Activated T-helper 1 cell treated with anti-CD3 and anti-CD28 coated beads, Interleukin-2, amount 50 U/mL, for 16 hours (primary cell): ENCODE measurements around the gene PRDM12.

Experiments used
- DNase-seq, 2 donors: peaks; one replicate each; pipeline ENCODE4 v3.0.0-alpha.2; 2020; ENCODE audit warnings: low read depth in 1 of 2, low spot score in 1 of 2

PRDM12 gene

DNA sequence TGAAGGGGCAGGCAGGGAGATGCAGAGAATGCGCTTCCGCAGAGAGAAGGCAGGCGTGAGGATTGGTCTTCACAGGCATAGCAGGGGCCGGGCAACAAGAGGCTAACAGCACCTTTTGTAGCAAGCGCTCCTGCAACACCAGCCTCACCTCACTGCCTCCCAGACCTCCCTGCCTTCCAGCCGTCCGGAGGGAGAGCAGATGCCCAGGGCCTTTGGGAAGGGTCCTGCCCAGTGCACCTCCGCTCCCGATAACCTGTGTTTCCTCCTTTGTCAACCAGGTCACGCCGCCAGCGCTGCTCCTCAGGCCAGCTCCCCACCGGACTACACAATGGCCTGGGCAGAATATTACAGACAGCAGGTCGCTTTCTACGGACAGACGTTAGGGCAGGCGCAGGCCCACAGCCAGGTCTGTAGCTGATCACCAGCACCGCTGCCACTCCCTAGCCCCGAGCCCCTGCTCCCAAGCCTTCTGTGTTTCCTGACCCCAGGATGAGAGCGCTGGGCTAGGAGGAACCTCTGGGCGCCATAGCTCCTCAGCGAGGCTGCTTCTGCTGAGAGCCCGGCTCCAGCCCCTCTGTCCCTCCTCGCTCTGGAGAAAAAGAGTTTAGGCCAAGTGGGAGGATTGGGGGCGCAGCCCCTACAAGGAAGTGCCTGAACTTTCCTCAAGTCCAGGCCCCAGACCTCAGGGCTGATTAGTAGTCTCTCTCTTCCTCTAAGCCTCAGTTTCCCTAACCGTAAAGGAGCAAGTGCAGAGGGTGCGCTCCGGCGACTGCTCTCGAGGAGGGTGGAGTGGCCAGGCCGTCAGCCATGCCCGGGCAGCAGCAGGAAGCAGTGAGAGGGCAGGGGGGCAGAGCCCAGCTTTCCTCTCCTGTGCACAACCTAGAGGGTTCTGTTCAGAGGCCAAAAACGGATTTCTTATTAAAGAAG, 28.4 kb upstream of the PRDM12 start:
- DNase-seq: no peak

DNA sequence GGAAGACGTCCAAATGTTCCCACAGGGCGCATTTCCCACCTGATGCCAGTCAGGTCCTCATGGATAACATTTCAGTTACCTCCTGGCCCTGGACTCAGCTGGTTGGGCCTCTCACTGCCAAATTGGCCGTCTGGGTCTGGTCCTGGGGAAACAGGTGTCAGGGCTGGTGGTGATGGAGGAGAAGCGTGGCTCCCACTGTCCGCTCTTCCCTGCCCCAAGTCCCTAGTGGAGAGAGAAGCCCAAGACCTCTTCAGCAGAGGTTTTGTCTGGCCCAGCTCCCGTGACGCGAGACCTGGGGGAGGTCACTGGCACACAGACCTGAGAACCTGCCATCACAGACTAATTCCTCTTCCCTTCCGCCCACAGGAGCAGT, 27.8 kb upstream of the PRDM12 start:
- no peak for DNase-seq

DNA sequence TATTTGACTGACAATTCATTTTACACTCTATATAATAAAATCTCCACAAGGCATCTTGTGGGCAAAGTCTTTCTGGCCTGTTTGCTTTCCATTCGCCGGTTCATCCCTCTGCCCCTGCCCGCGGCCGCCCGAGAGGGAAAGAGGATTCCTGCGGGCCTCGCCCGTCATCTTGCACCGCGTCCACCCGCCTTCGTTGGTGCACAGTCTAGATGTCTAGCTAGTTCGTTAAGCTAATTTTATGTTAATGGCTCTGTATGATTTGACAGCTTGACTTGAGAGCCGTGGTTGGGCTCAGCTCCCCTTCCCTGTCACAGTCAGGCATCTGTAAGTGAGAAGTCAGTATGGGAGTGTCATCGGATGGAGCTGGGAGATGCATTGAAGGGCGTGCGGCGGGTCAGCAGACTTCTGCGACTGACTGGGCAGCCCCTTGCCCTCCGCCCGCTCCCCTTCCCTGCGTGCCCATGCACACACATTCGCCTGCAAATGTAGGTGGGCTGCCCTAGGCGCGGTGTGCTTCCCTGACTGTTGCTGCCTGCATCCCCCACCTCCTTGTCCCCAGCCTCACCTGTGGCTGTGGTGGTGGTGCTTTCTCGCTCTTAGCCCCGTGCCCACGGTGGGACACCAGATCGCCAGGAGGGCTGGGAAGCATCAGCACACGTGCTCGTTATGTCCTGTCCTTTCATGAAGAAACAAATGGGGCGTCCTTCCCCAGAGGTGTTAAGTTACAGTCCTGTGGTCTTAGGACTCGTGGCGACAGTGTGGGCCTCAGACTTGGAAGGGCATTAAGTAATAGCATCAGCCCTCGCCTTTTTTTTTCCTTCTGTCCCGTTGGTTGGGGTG, 25.9 kb upstream of the PRDM12 start:
- DNase-seq: no peak

DNA sequence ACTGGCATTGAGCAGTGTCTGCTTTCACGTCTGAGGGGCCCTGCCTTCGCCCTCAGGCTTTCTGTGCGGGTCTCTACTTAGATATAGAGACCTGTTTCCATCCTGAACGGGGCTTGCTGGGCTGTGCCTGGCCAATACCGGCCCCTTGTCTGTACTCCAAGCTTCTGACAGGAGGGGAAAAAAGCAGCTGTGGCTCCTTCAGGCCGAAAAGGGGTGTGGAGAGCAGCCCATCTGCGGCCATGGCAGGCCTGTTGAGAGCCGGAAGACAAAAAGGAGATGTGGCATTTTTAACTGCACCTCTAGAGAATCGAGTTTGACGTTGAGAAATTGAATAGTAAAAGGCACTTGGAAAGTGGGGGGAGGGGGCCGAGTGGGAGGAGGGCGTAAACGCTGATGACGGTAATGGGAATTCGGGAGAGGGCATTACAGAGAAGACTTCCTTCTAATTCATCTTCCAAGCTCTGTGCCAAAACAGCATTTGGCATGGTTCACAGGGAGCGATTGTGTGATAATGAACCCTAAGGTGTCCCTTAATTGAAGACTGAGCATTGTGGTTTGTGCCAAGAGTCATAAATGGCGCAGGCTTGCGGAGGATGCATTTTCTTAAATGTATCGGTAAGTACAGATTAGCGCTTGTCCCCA, 25.1 kb upstream of the PRDM12 start:
- DNase-seq: no peak

DNA sequence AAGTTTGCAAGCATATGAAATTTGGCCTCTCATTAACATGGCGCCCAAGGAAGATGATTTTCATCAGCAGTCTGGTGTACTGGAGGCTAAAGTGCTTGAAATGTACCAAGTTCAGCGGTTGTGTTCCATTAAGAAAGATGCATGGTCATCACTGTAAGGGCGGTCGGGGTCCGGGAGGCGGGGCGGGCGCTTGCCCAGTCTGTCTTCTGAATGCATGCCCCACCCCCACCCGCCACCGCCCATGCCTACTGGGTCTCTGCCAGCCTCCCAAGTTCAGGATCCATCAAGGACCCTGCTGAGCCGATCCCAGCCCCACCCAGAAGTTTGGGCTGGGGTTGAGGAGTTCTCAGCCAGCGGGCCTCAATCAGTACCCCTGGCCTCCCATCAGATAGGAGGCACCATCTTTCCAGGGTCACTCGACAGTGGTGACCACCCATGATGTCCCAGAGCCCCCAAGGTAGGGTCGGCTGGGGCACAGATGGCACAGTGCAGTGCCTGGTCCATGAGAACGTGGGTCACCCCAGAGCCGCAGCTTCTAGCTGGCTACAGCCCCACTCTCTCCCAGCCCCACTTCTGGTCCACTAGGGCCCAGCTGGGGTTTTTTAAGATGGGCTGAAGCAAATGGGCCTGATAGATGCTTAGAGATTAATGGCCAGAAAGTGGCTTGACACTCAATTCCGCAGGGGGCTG, 24.4 kb upstream of the PRDM12 start:
- DNase-seq: no peak

DNA sequence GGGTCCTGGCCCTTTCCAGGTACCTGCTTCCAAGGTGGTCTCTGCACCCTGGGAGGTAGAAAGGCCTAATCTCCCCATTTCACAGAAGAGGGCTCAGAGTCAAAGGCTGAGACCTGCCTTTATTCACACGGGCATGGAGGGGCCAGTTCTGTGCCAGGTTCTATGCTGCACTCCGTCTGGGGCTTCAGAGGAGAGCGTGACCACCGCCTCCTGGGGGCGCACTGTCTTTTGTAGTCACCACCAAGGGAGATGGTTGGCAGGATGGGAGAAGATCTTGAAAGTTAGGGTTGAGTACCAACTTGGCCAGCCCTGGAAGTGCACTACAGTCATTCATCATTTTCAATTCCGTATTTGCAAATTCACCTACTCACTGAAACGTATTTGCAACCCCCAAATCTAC, 23.7 kb upstream of the PRDM12 start:
- DNase-seq: no peak

DNA sequence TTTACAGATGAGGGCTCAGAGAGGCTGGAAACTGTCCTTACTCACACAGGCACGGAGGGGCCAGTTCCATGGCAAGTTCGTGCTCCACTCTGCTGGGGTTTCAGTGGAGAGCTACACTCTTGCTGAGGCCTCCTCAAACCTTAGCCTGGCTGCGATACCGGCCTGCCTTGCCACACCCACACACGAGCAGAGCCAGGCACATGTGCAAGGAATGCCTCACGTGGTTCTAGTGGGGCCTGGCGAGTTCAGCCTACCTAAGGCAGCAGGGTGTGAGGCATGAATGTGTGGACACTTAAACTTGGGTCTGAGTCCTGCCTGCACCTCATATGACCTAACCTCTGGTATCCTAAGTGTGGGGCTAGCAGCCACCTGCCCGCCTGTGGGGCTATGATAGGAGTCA, 21.5 kb upstream of the PRDM12 start:
- no peak for DNase-seq

DNA sequence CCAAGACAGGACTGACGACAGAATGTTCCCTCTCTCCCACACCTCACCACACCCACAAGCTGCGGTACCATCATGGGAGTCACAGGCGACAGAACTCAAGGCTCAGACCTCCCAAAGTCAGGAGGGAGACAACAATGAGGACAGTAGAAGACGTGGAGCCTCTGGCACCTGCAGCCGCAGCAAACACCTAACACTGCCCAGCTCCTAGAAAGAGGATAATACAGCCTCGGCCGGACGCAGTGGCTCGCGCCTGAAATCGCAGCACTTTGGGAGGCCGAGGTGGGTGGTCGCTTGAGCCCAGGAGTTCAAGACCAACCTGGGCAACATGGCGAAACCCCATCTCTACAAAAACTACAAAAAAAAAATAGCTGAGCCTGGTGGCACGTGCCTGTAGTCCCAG, 13.2 kb upstream of the PRDM12 start:
- no peak for DNase-seq

DNA sequence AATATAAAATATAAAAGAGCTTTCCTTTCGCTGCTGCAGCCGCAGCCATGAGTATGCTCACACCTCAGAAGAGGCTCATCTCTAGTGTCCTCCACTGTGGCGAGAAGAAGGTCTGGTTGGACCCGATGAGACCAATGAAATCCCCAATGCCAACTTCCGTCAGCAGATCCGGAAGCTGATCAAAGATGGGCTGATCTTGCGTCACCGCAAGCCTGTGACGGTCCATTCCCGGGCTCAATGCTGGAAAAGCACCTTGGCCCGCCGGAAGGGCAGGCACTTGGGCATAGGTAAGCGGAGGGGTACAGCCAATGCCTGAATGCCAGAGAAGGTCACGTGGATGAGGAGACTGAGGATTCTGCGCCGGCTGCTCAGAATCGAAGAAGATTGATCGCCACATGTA, 12.6 kb upstream of the PRDM12 start:
- no peak for DNase-seq

DNA sequence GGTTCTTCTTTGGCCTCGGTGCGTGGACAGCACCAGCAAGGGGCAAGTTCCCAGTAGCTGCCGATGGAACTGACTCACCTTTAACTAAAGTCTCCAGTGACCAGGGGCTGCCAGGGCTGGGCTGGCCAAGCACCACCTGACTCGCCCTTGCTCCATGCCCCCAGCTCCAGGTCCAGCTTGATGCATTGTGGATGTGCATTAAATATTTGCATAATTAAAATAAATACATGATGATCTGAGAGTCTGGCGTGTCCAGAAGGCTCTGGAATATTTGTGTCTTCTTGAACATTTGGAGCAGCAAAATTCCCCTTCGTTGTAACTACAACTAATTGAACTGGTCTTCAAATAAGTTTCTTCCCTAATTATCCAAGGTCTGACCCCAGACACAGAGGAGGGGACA, 9.5 kb upstream of the PRDM12 start:
- no peak for DNase-seq

DNA sequence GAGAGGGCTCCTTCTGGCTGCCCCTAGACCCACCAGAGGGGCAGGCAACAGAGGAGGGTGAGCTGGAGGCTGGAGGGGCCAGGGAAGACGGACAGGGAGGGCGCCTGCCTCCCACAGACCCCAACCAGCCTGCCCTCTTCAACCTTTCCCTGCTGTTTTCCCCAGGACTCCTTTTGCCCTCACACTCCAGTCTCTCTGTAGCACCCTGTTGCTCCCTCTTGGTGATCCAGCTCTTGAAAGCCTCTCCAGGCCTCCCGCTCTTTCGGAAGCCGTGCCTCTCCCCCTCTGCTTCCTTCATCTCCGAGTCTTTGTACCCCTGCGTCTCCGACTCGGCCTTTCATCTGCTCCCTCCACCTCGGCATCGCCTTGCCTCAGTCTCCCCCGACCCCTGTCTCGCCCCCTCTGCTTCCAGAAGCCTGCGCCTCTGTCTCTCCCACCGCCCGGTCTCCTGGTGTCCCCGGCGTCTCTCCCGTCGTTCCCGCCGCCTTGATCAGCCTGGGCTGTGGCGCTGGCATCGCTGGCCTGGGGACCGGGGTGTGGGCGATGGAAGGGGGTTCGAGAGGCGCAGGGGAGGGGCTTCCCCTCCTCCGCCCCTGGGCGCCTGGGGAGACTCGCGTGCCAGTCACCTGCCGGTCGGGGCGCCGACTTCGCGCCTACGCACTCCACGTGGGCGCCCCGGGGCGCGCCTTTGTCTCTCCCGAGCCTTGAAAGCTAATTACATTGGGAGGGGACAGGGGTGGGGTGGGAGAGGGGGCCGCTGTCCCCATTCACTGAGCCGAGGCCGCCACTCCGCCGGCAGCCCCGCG, 5.3 kb upstream of the PRDM12 start:
- no peak for DNase-seq

DNA sequence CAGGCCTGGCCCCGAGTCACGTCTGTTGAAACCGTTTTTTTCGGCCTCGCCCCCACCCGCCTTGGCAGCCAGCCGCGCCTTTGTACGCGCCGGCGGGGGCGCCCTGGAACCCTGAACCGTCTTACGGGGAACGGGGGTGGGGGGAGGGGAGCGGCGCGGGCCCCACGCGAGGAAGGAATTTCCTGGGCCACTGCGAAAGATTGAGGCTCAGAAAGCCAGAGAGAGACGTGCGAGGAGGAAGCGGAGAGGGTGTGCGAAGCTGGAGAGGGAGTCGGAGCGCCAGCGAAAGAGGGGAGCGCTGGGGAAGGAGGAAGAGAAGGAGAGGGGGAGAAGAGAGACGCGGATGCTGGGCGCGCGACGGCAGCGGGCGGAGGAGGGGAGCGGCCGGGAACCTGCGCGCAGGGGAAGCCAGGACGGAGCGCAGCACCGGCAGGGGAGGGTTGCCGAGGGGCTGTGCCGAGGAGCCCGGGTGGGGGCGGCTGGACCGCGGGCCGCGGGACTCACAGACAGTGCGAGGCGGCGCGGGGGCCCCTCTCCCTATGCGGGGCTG, 4.6 kb upstream of the PRDM12 start:
- DNase-seq: no peak

DNA sequence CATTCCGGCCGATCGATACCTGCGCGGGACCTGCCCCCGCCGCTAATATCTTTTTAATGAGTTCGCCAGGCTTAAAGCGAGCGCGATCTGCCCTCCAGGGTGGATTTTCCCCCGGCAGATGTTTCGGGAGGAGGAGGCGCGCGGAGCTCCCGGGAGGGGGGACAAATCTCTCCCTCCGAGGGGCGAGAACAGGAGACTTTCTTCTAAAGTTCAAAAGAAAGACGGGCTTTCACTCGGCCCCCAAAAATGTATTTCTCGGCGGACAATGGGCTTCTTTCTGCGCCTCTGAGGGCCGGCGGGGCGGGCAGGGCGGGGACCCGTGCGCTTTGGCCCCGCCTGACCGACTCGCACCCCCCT, 4.1 kb upstream of the PRDM12 start:
- no peak for DNase-seq

DNA sequence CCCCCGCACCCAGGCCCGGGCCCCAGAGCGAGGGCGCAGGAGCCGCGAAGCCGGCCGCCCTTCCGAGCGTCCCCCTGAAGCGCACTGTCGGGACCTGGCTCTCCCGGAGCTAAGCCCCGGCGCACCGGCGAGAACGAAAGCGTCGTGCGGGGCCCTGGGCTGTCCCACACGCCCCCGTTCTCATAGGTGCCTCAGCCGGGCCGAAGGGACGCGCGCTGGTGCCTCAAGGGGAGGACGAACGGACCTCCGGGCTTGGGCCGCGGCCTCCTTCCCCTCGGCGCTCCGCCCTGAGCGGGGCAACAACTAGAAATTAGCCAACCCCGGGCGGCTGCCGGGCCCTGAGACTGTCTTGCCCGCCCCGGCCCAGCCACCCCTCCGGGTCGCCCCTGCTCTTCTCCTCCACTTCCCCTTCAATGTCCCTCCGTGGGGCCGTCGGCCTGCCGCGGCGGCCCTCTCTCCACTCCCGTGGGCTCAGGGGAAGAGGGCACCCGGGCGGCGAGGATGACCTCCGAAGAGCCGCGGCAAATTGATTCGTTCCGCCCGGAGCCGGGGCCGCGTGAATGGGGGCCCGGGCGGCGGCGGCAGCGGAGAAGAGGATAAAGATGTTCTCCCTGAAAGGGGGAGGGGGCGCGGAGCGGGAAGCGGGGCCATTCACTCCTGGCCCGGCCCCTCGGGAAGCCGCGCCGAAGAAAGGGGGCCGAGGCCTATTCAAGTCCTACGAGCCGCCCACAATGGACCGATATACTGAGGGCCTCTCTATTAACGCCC, 3.5 kb upstream of the PRDM12 start:
- DNase-seq: no peak

DNA sequence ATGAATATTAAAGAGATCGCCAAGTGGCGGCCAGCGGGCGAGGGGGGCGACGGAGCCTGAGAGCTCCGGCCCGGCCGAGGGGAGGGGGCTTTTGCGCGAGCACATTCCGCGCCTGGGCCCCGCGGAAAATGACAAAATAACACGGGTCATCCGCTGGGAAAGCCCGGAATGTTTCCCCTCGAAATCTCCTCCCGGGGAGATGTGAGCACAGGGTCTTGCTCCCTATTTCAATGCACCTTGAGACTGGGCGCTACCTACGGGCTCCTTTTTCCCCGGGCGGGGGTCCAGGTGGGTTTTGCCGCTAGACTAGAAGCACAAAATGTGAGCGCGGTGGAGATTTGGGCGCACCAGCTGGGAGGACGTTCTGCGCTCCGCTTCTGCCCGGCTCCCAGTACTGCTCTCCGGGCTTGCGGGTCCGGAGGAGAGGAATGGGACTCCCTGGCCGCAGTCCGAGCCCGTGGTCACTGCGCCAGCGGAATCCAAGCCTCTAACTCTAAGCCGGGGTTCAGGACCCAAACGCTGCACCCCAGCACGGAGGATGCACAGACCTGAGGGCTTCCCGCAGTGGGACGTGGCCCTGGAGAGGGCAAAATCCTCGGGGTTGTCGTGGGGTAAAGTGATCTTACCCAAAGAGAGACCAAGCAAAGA, 2.8 kb upstream of the PRDM12 start:
- no peak for DNase-seq

DNA sequence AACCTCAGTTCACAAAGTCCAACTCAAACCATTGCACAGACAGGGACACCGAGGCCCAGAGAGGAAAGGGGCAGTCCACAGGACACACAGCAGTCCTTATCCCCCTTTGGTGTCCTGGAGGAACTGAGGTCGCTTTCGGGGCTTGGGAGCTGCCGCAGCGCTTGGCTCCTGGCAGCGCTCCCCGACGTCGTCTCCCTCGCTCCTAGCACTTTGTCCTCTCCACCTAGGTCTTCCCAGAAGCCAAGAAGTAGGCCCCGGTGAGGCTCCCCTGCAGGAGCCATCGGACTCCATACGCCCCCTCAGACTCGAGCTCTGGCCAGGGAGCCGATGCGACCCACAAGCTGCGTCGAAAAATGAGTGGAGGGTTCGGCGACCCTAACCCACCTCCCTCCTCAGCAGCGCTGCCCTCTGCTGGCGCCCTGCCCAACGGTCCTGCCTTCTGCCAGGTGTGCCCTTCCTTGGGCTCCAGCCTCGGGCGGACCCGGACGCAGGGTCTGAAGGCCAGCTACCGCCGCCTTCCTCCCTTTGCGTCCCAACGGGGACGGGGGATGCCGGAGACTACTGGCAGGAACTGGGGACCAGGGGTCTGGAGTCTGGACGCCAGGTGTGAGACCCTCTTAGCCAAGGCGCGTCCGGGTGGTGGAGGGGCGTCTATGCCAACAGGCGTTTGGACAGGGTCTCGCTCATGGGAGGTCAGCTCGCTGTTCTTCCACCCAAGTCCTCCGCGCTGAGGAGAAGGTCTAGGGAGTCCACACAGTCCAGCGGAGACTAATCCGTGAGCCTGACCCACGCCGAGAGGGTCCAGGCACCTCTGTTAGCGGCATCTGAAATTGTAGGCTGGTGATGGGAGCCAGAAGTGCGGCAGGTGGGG, 2.1 kb upstream of the PRDM12 start:
- no peak for DNase-seq

DNA sequence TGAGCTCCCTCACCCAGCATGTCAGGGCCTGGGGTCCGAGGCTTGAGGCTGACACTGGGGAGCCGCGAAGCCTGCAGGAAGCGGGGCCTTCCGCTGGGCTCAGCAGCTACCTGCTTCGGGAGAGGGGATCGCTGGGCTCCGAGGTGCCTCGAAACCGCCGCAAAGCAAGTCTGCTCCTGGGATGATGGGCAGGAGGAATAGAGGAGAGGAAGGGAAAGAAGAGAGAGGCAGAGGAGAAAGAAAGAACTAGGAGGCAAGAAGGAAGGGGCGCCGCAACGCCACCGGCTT, 1.5 kb upstream of the PRDM12 start:
- no peak for DNase-seq

DNA sequence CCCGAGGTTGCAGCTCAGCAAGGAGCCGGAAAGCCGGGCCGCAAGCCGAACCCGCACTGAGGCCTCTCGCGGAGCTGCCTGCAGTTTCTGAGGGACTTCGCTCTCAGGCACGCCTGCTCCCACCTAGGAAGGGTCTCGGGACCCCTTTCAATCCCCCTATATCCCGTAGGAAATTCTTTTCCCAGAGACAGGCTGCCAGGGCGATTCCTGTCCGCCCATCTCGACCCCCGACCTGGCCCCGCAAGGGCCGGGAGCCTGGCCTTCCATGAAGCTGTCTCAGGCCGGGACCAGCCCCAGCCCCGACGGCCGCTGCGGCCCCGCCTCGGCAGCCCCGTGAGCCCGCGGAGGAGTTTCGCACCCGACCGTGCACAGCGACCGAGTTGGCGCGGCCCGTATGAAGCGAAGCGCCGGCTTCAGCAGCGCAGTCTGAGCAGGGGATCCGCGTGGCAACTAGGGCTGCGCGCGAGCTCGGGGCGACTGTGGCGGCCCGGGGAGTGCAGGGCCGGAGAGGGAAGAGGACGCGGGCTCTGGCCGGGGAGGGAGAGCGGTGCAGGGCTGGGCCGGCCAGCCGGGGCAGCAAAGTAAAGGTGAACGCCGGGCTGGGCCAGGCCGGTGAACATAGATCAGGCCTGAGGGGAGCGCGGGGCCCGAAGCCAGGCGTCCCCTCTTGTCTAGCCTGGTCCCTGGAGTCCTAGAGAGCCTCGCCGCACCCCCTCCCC, 977 bp upstream of the PRDM12 start:
- no peak for DNase-seq
